SK-N-SH (cell line): Measurements from ENCODE around the gene YBX1. TPM values are rescaled to one million over a fixed set of nuclear protein-coding genes. Genes with fewer than 3 reads are reported as not detected.

Source experiments
- EP300 ChIP-seq, 2 experiments: IDR thresholded peaks; 2 replicates each; pipeline versions ENCODE4 v1.4.0 to v1.6.1; 2012; ENCODE audit warnings: borderline replicate concordance in 1 of 2, low read depth in 1 of 2, low read length in 1 of 2
- EZH2phosphoT487 ChIP-seq: fragments of 200-600 bp; sonication (generic); IDR thresholded peaks from 2 replicates; pipeline ENCODE4 v1.6.1; 2017; ENCODE audit warnings: low read depth, mixed run types, mild to moderate bottlenecking, antibody characterized with exemption, moderate library complexity, borderline replicate concordance
- FOXJ3 ChIP-seq: sonication (generic); formaldehyde crosslinking; IDR thresholded peaks from 2 replicates; pipeline ENCODE4 v1.5.1; 2020; ENCODE audit warnings: mild to moderate bottlenecking, missing genetic modification reagents
- FOXM1 ChIP-seq: IDR thresholded peaks from 2 replicates; pipeline ENCODE4 v1.4.0; 2012; ENCODE audit warnings: low read depth, mild to moderate bottlenecking
- GABPA ChIP-seq: IDR thresholded peaks from 2 replicates; pipeline ENCODE4 v1.4.0; 2012; ENCODE audit warnings: low read depth, mild to moderate bottlenecking
- GATA2 ChIP-seq: sonication (generic); formaldehyde crosslinking; IDR thresholded peaks from 2 replicates; pipeline ENCODE4 v1.5.0; 2020; ENCODE audit warnings: mild to moderate bottlenecking, missing genetic modification reagents
- JUND ChIP-seq: IDR thresholded peaks from 2 replicates; pipeline ENCODE4 v1.4.0; 2012
- MEF2A ChIP-seq: IDR thresholded peaks from 2 replicates; pipeline ENCODE4 v1.4.0; 2012; ENCODE audit warnings: low read depth, borderline replicate concordance
- MXI1 ChIP-seq: IDR thresholded peaks from 2 replicates; pipeline ENCODE4 v1.6.1; 2012; ENCODE audit warnings: mild to moderate bottlenecking, low read depth, low read length, improper control_type of control experiment
- NRF1 ChIP-seq: IDR thresholded peaks from 2 replicates; pipeline ENCODE4 v1.6.1; 2012; ENCODE audit warnings: low read depth, mild to moderate bottlenecking, low read length
- PBX3 ChIP-seq: IDR thresholded peaks from 2 replicates; pipeline ENCODE4; 2012
- POLR2AphosphoS5 ChIP-seq: IDR thresholded peaks from 2 replicates; pipeline ENCODE4 v1.6.1; 2012; ENCODE audit warnings: low read depth, low read length
- RAD21 ChIP-seq: IDR thresholded peaks from 2 replicates; pipeline ENCODE4 v1.6.1; 2012; ENCODE audit warnings: mild to moderate bottlenecking, low read length
- RCOR1 ChIP-seq: fragments of 150-350 bp; IDR thresholded peaks from 2 replicates; pipeline ENCODE4 v1.6.1; 2017; ENCODE audit warnings: antibody characterized with exemption, low read length
- RFX5 ChIP-seq: IDR thresholded peaks from 2 replicates; pipeline ENCODE4 v1.6.1; 2012; ENCODE audit warnings: mild to moderate bottlenecking, improper control_type of control experiment, low read length
- RXRA ChIP-seq: IDR thresholded peaks from 2 replicates; pipeline ENCODE4 v1.4.0; 2012; ENCODE audit warnings: low read depth, mild to moderate bottlenecking, borderline replicate concordance
- SIN3A ChIP-seq: IDR thresholded peaks from 2 replicates; pipeline ENCODE4 v1.6.1; 2012; ENCODE audit warnings: low read depth, mild to moderate bottlenecking, low read length, moderate library complexity, borderline replicate concordance
- SMC3 ChIP-seq: IDR thresholded peaks from 2 replicates; pipeline ENCODE4 v1.6.1; 2012; ENCODE audit warnings: low read depth, low read length, improper control_type of control experiment
- TAF1 ChIP-seq: IDR thresholded peaks from 2 replicates; pipeline ENCODE4 v1.6.1; 2012; ENCODE audit warnings: low read depth, mild to moderate bottlenecking, low read length, moderate library complexity, borderline replicate concordance
- polyA plus RNA-seq, 3 experiments: library from polyadenylated mRNA; depleted of rRNA; stranded (reverse); fragments of >200 nt; gene quantifications; 2 replicates each; pipeline ENCODE4 v1.2.3, GENCODE V29; 2012
- TF ChIP-seq, protein P1 (sequence below): fragments of 150-350 bp; IDR thresholded peaks from 2 replicates; pipeline ENCODE4 v1.6.1; 2017; ENCODE audit warnings: antibody characterized with exemption, low read length, low read depth, borderline replicate concordance
- TF ChIP-seq, protein P2 (sequence below): fragments of 200-600 bp; sonication (generic); IDR thresholded peaks from 2 replicates; pipeline ENCODE4 v1.6.1; 2017; ENCODE audit warnings: antibody characterized with exemption, mild to moderate bottlenecking, moderate library complexity

The YBX1 gene
- polyA plus RNA-seq, 1 of the 3 experiments (the other 2 are of a cell fraction), result 592 TPM

DNA sequence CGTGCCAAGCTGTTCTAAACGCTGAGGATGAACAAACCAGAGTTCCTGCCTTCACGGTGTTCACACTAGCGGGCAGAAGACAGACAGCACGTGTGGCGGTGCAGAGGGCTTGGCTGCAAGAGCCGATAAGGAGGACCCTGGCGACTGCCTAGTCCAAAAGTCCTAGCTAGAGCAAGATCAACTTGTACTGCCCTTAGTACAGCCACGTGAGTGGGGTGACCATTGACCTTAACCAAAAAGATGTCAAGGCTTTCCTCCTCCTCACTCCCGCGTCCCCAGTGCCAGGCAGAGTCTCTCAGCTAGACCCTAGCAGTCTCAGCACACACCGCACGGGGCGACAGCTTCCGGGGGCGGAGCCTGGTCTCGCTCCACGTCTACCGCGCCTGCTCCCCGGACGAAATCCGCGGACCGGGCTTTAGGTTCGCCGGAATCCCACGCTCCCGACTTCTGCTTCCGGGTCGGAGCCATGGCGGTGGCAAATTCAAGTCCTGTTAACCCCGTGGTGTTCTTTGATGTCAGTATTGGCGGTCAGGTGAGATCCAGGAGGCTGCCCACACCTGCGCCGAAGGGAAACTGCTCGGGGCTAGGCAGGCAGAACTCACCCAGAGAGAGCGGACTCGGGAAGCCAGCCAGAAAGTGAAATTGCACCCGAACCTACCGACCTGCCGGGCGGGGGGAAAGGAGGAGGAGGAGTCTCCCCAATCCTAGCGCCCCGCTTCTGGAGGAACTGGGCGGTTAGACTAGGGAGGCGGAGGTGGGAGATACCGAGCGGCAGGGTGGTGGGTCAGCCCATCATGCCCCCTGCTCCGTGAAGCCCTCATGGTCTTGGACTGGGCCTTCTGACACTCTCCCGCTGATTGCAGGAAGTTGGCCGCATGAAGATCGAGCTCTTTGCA, 24.0 kb upstream of the YBX1 start, which contains the start of gene PPIH (continued):
- peak; percentile 7; the same call in 1 of the 2 replicates for TF ChIP-seq PBX3
- TF ChIP-seq, protein P1, sequence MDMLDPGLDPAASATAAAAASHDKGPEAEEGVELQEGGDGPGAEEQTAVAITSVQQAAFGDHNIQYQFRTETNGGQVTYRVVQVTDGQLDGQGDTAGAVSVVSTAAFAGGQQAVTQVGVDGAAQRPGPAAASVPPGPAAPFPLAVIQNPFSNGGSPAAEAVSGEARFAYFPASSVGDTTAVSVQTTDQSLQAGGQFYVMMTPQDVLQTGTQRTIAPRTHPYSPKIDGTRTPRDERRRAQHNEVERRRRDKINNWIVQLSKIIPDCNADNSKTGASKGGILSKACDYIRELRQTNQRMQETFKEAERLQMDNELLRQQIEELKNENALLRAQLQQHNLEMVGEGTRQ, result no peak
- TF ChIP-seq JUND, result no peak
- TF ChIP-seq RCOR1, result no peak
- TF ChIP-seq FOXM1, result no peak
- no peak for TF ChIP-seq RFX5
- TF ChIP-seq FOXJ3, result no peak
- TF ChIP-seq POLR2AphosphoS5, result peak; percentile 97
- peak; percentile 97 for TF ChIP-seq GABPA
- no peak for TF ChIP-seq RXRA
- peak; percentile 55 for TF ChIP-seq NRF1
- TF ChIP-seq SIN3A, result peak; percentile 98
- peak; percentile 98 for TF ChIP-seq MXI1
- TF ChIP-seq EP300 (IDR thresholded peaks at IDR 0.05; ENCODE audit: borderline replicate concordance in 1 of 2, low read depth in 1 of 2, low read length in 1 of 2), result no peak
- peak; percentile 80 for TF ChIP-seq TAF1
- no peak for TF ChIP-seq MEF2A
- no peak for TF ChIP-seq EZH2phosphoT487
- no peak for TF ChIP-seq SMC3
- TF ChIP-seq, protein P2, sequence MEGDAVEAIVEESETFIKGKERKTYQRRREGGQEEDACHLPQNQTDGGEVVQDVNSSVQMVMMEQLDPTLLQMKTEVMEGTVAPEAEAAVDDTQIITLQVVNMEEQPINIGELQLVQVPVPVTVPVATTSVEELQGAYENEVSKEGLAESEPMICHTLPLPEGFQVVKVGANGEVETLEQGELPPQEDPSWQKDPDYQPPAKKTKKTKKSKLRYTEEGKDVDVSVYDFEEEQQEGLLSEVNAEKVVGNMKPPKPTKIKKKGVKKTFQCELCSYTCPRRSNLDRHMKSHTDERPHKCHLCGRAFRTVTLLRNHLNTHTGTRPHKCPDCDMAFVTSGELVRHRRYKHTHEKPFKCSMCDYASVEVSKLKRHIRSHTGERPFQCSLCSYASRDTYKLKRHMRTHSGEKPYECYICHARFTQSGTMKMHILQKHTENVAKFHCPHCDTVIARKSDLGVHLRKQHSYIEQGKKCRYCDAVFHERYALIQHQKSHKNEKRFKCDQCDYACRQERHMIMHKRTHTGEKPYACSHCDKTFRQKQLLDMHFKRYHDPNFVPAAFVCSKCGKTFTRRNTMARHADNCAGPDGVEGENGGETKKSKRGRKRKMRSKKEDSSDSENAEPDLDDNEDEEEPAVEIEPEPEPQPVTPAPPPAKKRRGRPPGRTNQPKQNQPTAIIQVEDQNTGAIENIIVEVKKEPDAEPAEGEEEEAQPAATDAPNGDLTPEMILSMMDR, result no peak
- TF ChIP-seq GATA2 (CRISPR knock-in tag), result no peak
- no peak for TF ChIP-seq RAD21
